Astrocyte (in vitro differentiated cells and primary cell): ENCODE measurements around the gene GET3. TPM values are rescaled to one million over a fixed set of nuclear protein-coding genes. Genes with fewer than 3 reads are reported as not detected.

Experiments used
- DNase-seq: peaks from one replicate; pipeline ENCODE4 v3.0.0-alpha.2; 2010; ENCODE audit warnings: low read depth
- FAIRE-seq: peaks from 2 replicates; lab custom pipeline; 2011; peaks lifted over from hg19 to GRCh38; lab: Jason Lieb, UNC
- H2AFZ ChIP-seq: 2 replicates; pipeline ENCODE4 v1.6.0; 2012; ENCODE audit warnings: low read depth, low read length, inconsistent platforms
- H3K27ac ChIP-seq: 2 replicates; pipeline ENCODE4 v1.5.1; 2011; ENCODE audit warnings: low read depth, low read length, inconsistent platforms
- H3K27me3 ChIP-seq: 2 replicates; pipeline ENCODE4 v1.6.0; 2011; ENCODE audit warnings: low read length, inconsistent platforms; ENCODE audit not compliant: insufficient read depth
- H3K36me3 ChIP-seq: 2 replicates; pipeline ENCODE4 v1.5.1; 2011; ENCODE audit warnings: low read length, inconsistent platforms; ENCODE audit not compliant: insufficient read depth
- H3K4me1 ChIP-seq: 2 replicates; pipeline ENCODE4 v1.5.1; 2011; ENCODE audit warnings: low read length, inconsistent platforms; ENCODE audit not compliant: insufficient read depth
- H3K4me2 ChIP-seq: 2 replicates; pipeline ENCODE4 v1.6.0; 2012; ENCODE audit warnings: low read length, inconsistent platforms
- H3K4me3 ChIP-seq: 2 replicates; pipeline ENCODE4 v1.5.1; 2011; ENCODE audit warnings: low read depth, mild to moderate bottlenecking, low read length, inconsistent platforms; ENCODE audit not compliant: insufficient read depth
- H3K79me2 ChIP-seq: 2 replicates; pipeline ENCODE4 v1.6.0; 2012; ENCODE audit warnings: mild to moderate bottlenecking, low read length, inconsistent platforms; ENCODE audit not compliant: insufficient read depth
- H3K9ac ChIP-seq: 2 replicates; pipeline ENCODE4 v1.6.0; 2012; ENCODE audit warnings: mild to moderate bottlenecking, low read length, inconsistent platforms
- H3K9me3 ChIP-seq: 2 replicates; pipeline ENCODE4 v1.5.1; 2012; ENCODE audit warnings: low read depth, mild to moderate bottlenecking, low read length, inconsistent platforms; ENCODE audit not compliant: insufficient read depth
- H4K20me1 ChIP-seq: 2 replicates; pipeline ENCODE4 v1.6.0; 2012; ENCODE audit warnings: low read length, inconsistent platforms; ENCODE audit not compliant: insufficient read depth
- H3K27ac Mint-ChIP-seq: one replicate; pipeline ENCODE4 v1.8.0; 2021; ENCODE audit warnings: mild to moderate bottlenecking, mixed read lengths; ENCODE audit not compliant: unreplicated experiment
- H3K27me3 Mint-ChIP-seq: one replicate; pipeline ENCODE4 v1.8.0; 2021; ENCODE audit warnings: low read depth, mixed read lengths; ENCODE audit not compliant: unreplicated experiment
- H3K36me3 Mint-ChIP-seq: one replicate; pipeline ENCODE4 v1.8.0; 2021; ENCODE audit warnings: low read depth, mixed read lengths; ENCODE audit not compliant: unreplicated experiment
- H3K4me1 Mint-ChIP-seq: one replicate; pipeline ENCODE4 v1.8.0; 2021; ENCODE audit warnings: low read depth, mixed read lengths; ENCODE audit not compliant: unreplicated experiment
- H3K4me3 Mint-ChIP-seq: one replicate; pipeline ENCODE4 v1.8.0; 2021; ENCODE audit warnings: mild to moderate bottlenecking, moderate library complexity, mixed read lengths; ENCODE audit not compliant: unreplicated experiment
- H3K9me3 Mint-ChIP-seq: one replicate; pipeline ENCODE4 v1.8.0; 2021; ENCODE audit warnings: mild to moderate bottlenecking, mixed read lengths; ENCODE audit not compliant: unreplicated experiment
- EZH2 ChIP-seq: IDR thresholded peaks from 2 replicates; pipeline ENCODE4 v1.6.1; 2012; ENCODE audit warnings: mild to moderate bottlenecking, low read length, inconsistent platforms; ENCODE audit not compliant: insufficient read depth
- total RNA-seq: library from RNA; stranded (reverse); gene quantifications from 2 replicates; pipeline ENCODE4 v1.2.1, GENCODE V29; 2021
- TF ChIP-seq, protein P1 (sequence below): IDR thresholded peaks from 2 replicates; pipeline ENCODE4 v1.5.1; 2011; ENCODE audit warnings: low read depth, mild to moderate bottlenecking, inconsistent platforms, low read length, moderate library complexity; ENCODE audit not compliant: insufficient read depth

The GET3 gene
- total RNA-seq, 1 donor from 2014 or later, result 66.8 TPM

DNA sequence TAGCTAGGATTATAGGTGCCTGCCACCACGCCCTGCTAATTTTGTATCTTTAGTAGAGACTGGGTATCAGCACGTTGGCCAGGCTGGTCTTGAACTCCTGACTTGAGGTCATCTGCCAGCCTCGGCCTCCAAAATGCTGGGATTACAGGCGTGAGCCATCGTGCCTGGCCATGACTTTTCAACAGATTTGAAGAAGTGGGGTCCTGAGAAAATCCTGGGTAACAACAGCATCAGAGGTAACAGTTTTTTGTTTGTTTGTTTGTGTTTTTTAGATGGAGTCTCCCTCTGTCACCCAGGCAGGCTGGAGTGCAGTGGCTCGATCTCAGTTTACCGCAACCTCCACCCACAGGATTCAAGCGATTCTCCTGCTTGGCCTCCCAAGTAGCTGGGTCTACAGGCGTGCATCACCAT, 57.7 kb downstream of the GET3 start:
- DNase-seq, result no peak
- FAIRE-seq, result no peak
- H4K20me1 ChIP-seq, result peaks cover 21% of the 10 kb centered on the region
- TF ChIP-seq EZH2, result no peak
- TF ChIP-seq, protein P1, sequence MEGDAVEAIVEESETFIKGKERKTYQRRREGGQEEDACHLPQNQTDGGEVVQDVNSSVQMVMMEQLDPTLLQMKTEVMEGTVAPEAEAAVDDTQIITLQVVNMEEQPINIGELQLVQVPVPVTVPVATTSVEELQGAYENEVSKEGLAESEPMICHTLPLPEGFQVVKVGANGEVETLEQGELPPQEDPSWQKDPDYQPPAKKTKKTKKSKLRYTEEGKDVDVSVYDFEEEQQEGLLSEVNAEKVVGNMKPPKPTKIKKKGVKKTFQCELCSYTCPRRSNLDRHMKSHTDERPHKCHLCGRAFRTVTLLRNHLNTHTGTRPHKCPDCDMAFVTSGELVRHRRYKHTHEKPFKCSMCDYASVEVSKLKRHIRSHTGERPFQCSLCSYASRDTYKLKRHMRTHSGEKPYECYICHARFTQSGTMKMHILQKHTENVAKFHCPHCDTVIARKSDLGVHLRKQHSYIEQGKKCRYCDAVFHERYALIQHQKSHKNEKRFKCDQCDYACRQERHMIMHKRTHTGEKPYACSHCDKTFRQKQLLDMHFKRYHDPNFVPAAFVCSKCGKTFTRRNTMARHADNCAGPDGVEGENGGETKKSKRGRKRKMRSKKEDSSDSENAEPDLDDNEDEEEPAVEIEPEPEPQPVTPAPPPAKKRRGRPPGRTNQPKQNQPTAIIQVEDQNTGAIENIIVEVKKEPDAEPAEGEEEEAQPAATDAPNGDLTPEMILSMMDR, result no peak
- H3K4me3 ChIP-seq, result no peak overlapping the region
- no peak overlapping the region for H3K27ac ChIP-seq
- Mint-ChIP-seq H3K27me3 (no peaks in the 10 kb centered on the region), H3K4me3 (peak overlapping the region; percentile 90), H3K27ac (no peak overlapping the region), H3K9me3 (no peaks in the 10 kb centered on the region), H3K4me1 (peaks cover 21% of the 10 kb centered on the region), H3K36me3 (peaks cover 2% of the 10 kb centered on the region)
- no peaks in the 10 kb centered on the region for H3K27me3 ChIP-seq
- H3K4me1 ChIP-seq, result peaks cover 22% of the 10 kb centered on the region
- no peak overlapping the region for H3K9ac ChIP-seq
- H3K36me3 ChIP-seq, result no peaks in the 10 kb centered on the region
- peaks cover 22% of the 10 kb centered on the region for H3K79me2 ChIP-seq
- H2AFZ ChIP-seq, result no peak overlapping the region
- no peak overlapping the region for H3K4me2 ChIP-seq
- H3K9me3 ChIP-seq, result no peaks in the 10 kb centered on the region

DNA sequence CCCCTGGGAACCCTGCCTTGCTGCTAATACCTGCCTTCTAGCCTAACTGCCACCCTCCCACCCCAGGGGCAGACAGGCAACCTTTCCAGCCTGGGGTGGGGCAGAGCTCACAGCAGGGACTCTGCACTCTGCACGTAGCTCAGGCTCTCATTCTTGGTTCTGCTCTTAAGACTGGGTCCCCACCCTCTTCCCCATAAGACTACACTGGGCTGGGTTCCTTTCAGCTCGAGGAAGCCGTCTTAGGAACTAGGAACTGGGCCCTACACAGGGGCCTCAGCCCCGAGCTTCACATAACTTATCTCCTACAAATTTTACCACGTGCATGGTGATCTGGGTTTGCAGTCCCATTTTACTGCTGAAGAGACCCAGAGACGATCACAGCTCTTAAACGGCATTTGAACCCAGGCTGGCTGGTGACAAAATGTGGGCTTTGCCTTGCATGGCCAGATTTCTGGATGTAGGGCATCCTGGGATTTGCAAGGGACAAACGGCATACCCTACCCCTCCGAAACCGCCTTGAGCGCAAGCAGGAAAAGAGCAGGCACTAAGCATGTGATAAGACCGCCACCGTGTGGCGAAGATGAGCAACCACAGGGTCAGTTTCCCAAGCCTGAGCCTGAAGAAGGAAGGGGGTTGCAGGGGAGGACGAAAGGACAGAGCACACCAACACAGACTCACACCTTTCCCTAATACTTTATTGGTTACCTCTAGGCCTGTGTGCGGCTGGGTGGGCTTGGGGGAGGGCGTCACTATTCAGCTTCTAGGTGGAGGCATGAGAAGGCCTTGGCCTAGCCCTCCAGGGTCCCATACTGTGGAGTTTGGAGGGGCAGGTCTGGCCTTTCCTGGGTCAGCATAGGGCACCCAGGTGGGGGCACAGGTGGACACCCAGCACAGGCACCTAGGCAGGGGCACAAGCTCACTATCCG, 59.1 kb downstream of the GET3 start:
- Mint-ChIP-seq H3K9me3 (no peaks in the 10 kb centered on the region), H3K27ac (peak overlapping the region; percentile 90), H3K4me3 (peak overlapping the region; percentile 62), H3K36me3 (peaks cover 2% of the 10 kb centered on the region), H3K27me3 (no peaks in the 10 kb centered on the region), H3K4me1 (peaks cover 13% of the 10 kb centered on the region)
- DNase-seq, result no peak
- no peak overlapping the region for H2AFZ ChIP-seq
- peaks cover 22% of the 10 kb centered on the region for H3K4me1 ChIP-seq
- H4K20me1 ChIP-seq, result peaks cover 30% of the 10 kb centered on the region
- H3K9ac ChIP-seq, result peak overlapping the region; percentile 6
- H3K79me2 ChIP-seq, result peaks cover 31% of the 10 kb centered on the region
- peak overlapping the region; percentile 52 for H3K4me2 ChIP-seq
- H3K36me3 ChIP-seq, result no peaks in the 10 kb centered on the region
- H3K27ac ChIP-seq, result no peak overlapping the region
- H3K27me3 ChIP-seq, result no peaks in the 10 kb centered on the region
- FAIRE-seq, result no peak
- no peak for TF ChIP-seq EZH2
- TF ChIP-seq, protein P1, result peak; percentile 92
- H3K9me3 ChIP-seq, result no peaks in the 10 kb centered on the region
- H3K4me3 ChIP-seq, result no peak overlapping the region
